Central memory CD8-positive, alpha-beta T cell (primary cell): ENCODE results near the gene FANK1.
"Not testable (repeated sequence)": the region's sequence is repeated elsewhere in the genome, so short reads cannot be mapped to it uniquely, and the experiment has no call there.

ENCODE experiments used
- ATAC-seq: fragments of 150-1000 bp; cut with Tn5 transposase; replicated peaks from 2 replicates; pipeline ENCODE4 v1.10.0; 2022; ENCODE audit warnings: mild to moderate bottlenecking, moderate FRiP score, moderate number of reproducible peaks; ENCODE audit not compliant: poor library complexity, severe bottlenecking; ENCODE audit errors: extremely low read depth
- DNase-seq, 2 donors: peaks; one replicate each; pipeline ENCODE4 v3.0.0; 2021; ENCODE audit warnings: low spot score in 2 of 2
- H3K27ac Mint-ChIP-seq: one replicate; pipeline ENCODE4 v1.8.0; 2022; ENCODE audit warnings: low read depth, mild to moderate bottlenecking, moderate library complexity, mixed read lengths
- H3K27me3 Mint-ChIP-seq: one replicate; pipeline ENCODE4 v1.8.0; 2022; ENCODE audit warnings: mixed read lengths
- H3K36me3 Mint-ChIP-seq: one replicate; pipeline ENCODE4 v1.8.0; 2022; ENCODE audit warnings: mild to moderate bottlenecking, moderate library complexity, mixed read lengths; ENCODE audit not compliant: insufficient read depth
- H3K4me1 Mint-ChIP-seq: one replicate; pipeline ENCODE4 v1.8.0; 2022; ENCODE audit warnings: mixed read lengths
- H3K4me3 Mint-ChIP-seq: one replicate; pipeline ENCODE4 v1.8.0; 2022; ENCODE audit warnings: mild to moderate bottlenecking, moderate library complexity, mixed read lengths
- H3K9me3 Mint-ChIP-seq: one replicate; pipeline ENCODE4 v1.8.0; 2022; ENCODE audit warnings: mixed read lengths

Gene FANK1

DNA sequence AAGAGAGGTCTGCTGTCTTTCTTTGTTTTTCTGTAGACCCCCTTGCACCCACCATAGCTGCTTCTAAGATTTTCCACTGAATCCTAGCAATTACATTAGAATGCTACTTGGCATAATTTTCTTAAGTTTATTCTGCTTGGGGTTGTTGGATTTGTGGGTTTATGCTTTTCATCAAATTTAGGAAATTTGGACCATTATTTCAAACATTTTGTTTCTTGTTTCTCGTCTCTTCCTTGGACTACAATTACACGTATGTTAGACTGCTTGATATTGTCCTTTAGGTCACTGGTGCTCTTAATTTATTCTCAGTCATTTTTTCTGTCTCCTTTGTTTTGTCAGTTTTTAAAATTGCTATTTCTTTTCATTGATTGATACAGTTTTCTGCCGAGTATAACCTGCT is 65.8 kb downstream of the FANK1 start:
- Mint-ChIP-seq H3K27ac (no peak overlapping the region), H3K9me3 (no peaks in the 10 kb centered on the region), H3K4me1 (no peaks in the 10 kb centered on the region), H3K36me3 (no peaks in the 10 kb centered on the region), H3K4me3 (no peak overlapping the region), H3K27me3 (no peaks in the 10 kb centered on the region)
- ATAC-seq (no peak), DNase-seq (no peak)

DNA sequence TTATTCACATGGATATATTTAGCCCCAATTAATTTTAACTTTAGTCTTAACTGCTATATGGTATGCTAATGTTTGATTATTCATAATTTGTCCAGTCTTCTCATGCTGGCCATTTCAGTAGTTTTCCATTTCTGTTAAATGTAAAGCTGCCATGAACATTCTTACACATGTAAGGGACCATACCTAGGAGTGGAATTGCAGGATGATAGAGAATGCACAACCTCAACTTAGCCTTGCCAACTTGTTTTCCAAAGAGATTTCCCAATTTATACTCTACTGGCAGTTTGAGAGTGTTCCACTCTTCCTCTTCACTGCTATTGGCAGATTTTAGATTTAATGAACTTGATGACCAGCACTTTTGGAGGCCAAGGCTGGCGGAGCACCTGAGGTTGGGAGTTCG is 68.2 kb downstream of the FANK1 start:
- Mint-ChIP-seq H3K27ac (no peak overlapping the region), H3K9me3 (no peaks in the 10 kb centered on the region), H3K4me1 (no peaks in the 10 kb centered on the region), H3K27me3 (no peaks in the 10 kb centered on the region), H3K4me3 (no peak overlapping the region), H3K36me3 (no peaks in the 10 kb centered on the region)
- DNase-seq, result no peak
- ATAC-seq, result no peak

DNA sequence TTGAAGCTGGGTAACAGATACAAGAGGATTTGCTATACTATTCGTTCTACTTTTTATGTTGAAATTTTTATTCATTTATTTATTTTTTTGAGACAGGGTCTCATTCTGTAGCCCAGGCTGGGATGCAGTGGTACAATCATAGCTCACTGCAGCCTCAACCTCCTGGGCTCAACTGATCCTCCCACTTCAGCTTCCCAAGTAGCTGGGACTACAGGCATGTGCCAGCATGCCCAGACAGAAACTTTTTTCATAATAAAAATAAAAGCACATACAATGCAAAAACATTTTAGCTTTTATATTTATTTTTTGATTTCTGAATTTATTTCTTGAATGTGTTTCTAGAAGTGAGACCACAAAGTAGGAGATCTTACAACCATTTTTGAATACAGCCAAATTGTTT is 71.2 kb downstream of the FANK1 start:
- no peak overlapping the region for H3K27ac Mint-ChIP-seq
- no peak overlapping the region for H3K4me3 Mint-ChIP-seq
- ATAC-seq (no peak), DNase-seq (no peak)
- H3K9me3 Mint-ChIP-seq, result no peaks in the 10 kb centered on the region
- no peaks in the 10 kb centered on the region for H3K27me3 Mint-ChIP-seq
- H3K4me1 Mint-ChIP-seq, result no peaks in the 10 kb centered on the region
- H3K36me3 Mint-ChIP-seq, result no peaks in the 10 kb centered on the region

DNA sequence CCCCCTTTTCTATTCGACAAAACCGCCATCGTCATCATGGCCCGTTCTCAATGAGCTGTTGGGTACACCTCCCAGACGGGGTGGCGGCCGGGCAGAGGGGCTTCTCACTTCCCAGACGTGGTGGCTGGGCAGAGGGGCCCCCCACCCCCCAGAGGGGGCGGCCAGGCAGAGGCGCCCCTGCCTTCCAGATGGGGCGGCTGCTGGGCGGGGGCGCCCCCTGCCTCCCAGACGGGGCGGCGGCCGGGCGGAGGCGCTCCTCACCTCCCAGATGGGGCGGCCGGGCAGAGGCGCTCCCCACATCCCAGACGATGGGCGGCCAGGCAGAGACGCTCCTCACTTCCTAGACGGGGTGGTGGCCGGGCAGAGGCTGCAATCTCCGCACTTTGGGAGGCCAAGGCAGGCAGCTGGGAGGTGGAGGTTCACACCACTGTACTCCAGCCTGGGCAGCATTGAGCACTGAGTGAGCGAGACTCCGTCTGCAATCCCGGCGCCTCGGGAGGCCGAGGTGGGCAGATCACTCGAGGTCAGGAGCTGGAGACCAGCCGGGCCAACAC is 73.8 kb downstream of the FANK1 start:
- H3K36me3 Mint-ChIP-seq, H3K4me1 Mint-ChIP-seq, ATAC-seq, H3K4me3 Mint-ChIP-seq, H3K27ac Mint-ChIP-seq, H3K27me3 Mint-ChIP-seq, H3K9me3 Mint-ChIP-seq, DNase-seq: not testable (repeated sequence)

DNA sequence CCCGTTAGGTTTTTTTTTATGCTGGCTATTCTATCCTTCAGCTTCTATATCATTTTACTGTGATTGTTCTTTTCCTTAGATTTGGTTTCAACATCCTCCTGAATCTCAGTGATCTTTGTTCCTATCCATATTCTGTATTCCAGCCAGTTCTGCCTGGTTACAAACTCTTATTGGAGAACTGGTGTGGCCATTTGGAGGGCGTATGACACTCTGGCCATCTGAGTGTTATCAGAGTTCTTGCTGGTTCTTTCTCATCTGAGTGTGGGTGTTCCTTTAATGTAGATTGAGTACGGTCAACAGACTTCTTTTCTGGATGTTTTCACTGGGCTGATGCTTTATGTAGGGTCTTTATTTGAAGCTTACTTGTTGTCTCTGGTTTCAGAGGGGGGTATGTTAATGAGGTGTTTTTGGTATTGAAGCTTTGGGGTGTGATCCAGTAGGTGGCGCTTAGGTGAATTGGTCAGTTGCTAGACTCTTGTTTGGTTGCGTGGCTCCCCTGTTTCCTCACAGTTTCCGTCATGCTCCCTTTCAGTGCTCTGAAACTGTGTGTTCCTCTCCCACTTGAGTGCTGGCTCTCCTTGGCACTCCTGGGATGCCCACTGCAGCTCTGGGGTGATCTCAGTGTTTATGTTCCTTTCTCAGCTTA is 80.7 kb downstream of the FANK1 start:
- DNase-seq (no peak), ATAC-seq (no peak)
- H3K4me3 Mint-ChIP-seq, result no peak overlapping the region
- H3K4me1 Mint-ChIP-seq, result no peaks in the 10 kb centered on the region
- peaks cover 16% of the 10 kb centered on the region for H3K27me3 Mint-ChIP-seq
- no peaks in the 10 kb centered on the region for H3K9me3 Mint-ChIP-seq
- H3K27ac Mint-ChIP-seq, result no peak overlapping the region
- H3K36me3 Mint-ChIP-seq, result no peaks in the 10 kb centered on the region

DNA sequence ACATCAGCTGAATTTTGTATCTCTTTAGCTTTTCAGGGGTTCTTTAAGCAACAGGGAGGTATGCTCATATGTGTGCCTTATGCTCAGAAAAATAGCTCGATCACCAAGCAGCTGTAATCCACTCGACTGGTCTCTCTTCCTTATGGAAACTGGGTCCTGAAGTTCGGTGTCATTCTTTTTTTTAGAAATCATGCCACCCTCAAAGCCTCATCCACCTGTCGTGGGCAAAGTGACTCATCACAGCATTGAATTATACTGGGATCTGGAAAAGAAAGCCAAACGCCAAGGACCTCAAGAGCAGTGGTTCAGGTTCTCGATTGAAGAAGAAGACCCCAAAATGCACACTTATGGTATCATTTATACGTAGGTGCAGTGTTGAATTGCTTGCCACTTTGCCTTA is 83.6 kb downstream of the FANK1 start:
- no peak for ATAC-seq
- Mint-ChIP-seq H3K27ac (no peak overlapping the region), H3K27me3 (peaks cover 25% of the 10 kb centered on the region), H3K36me3 (peaks cover 2% of the 10 kb centered on the region), H3K4me3 (no peak overlapping the region), H3K4me1 (no peaks in the 10 kb centered on the region), H3K9me3 (no peaks in the 10 kb centered on the region)
- no peak for DNase-seq

DNA sequence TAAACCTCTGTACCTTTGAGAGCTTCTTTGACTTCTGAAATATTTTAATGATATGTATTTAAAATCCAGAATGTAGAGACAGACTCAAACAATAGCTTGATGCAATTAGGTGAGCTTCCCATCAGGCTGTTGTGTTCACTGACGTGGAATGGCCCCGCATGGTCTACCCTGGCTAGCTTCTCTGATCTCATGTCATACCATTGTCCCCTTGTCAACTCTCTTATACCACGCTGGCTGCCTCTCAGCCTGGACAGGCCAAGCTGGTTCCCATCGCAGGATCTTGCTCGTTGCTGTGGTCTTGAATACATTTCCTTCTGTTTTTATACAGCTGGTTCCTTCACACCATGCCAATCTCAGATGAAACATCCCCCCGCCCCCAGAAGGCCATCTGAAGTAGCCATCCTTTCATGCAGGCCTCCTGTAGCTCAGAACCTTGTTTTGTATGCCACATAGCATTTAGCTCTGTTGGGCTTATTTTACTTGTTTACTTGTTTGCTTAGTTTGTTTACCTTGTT is 84.2 kb downstream of the FANK1 start:
- DNase-seq (no peak), ATAC-seq (no peak)
- Mint-ChIP-seq H3K27ac (no peak overlapping the region), H3K4me3 (no peak overlapping the region), H3K9me3 (no peaks in the 10 kb centered on the region), H3K27me3 (peaks cover 25% of the 10 kb centered on the region), H3K36me3 (peaks cover 2% of the 10 kb centered on the region), H3K4me1 (no peaks in the 10 kb centered on the region)

DNA sequence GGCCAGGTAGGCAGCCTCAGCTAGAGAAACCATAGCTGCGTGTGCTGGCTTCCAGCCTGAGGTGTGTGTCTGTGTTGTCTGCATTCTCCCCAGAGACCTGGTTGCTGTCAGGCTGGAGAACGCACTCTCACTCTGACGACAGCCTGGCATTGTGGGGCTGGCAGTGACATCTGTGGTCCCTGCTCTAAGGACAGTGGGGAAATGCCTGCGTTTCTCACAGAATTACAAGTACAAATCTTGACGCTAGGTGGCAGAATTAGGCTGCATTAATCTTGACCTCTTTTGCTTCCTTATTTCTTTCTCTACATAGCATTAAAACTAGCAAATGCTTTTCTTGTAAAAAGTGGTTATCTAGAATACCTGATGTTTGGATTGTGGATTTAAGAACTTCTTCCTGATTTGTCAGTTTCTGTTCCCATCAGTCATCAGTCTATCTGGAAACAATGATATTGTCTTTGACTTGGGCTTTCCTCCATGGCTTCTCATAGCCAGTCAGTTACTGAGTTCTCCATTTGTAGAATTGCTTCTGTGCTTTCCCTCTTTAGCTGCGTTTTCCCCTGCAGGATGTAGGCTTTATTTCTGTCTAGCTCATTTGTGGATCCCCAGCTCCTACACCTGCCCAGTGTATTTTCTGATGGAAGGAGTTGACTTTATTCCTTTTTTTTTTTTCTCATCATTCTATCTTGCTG is 86.0 kb downstream of the FANK1 start:
- no peak overlapping the region for H3K4me3 Mint-ChIP-seq
- H3K4me1 Mint-ChIP-seq, result no peaks in the 10 kb centered on the region
- H3K9me3 Mint-ChIP-seq, result no peaks in the 10 kb centered on the region
- no peak for ATAC-seq
- H3K36me3 Mint-ChIP-seq, result peaks cover 2% of the 10 kb centered on the region
- no peak for DNase-seq
- H3K27me3 Mint-ChIP-seq, result peaks cover 17% of the 10 kb centered on the region
- no peak overlapping the region for H3K27ac Mint-ChIP-seq

DNA sequence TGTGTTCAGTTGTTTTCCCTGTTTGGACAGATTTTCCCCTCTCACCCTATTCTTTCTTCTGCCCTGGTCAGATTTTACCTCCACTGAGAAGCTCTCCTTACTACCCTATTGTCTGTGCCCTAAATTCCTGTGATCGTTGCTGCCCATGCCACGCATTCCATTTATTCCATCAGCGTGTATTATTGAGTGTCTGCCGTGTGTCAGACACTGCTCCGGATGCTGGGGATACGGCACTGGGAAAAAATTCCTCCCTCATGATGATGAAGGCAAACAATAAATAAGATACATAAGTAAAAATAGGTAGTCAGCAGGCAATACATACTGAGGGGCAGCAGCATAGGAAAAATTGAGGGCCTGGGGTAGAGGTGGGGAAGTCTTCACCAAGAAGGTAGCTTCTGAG is 86.8 kb downstream of the FANK1 start:
- no peak for ATAC-seq
- no peaks in the 10 kb centered on the region for H3K9me3 Mint-ChIP-seq

DNA sequence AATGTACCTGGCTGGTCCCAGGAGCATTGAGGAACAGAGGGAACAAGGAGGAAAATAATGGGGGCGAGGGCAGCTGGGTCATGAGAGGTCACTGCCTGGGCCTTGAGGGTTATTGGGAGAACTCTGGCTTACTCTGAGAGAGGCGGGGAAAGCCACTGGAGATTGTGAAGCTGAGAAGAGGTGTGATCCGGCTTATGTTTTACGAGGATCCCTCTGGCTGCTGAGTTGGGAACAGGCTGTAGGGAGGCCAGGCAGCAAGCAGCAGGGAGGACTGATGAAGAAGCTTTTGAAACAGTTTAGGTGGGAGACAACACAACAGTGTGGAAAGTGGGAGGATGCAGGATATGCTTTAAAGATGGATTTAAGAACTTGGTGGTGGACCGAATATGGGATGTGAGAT is 87.3 kb downstream of the FANK1 start:
- Mint-ChIP-seq H3K36me3 (peaks cover 2% of the 10 kb centered on the region), H3K27ac (no peak overlapping the region), H3K9me3 (no peaks in the 10 kb centered on the region), H3K4me1 (no peaks in the 10 kb centered on the region), H3K27me3 (peaks cover 9% of the 10 kb centered on the region), H3K4me3 (no peak overlapping the region)
- ATAC-seq (no peak), DNase-seq (no peak)

More for the DNA sequence above, 86.8 kb downstream of the FANK1 start:
- DNase-seq, result no peak
- Mint-ChIP-seq H3K36me3 (peaks cover 2% of the 10 kb centered on the region), H3K27me3 (peaks cover 10% of the 10 kb centered on the region), H3K4me3 (no peak overlapping the region), H3K4me1 (no peaks in the 10 kb centered on the region), H3K27ac (no peak overlapping the region)

DNA sequence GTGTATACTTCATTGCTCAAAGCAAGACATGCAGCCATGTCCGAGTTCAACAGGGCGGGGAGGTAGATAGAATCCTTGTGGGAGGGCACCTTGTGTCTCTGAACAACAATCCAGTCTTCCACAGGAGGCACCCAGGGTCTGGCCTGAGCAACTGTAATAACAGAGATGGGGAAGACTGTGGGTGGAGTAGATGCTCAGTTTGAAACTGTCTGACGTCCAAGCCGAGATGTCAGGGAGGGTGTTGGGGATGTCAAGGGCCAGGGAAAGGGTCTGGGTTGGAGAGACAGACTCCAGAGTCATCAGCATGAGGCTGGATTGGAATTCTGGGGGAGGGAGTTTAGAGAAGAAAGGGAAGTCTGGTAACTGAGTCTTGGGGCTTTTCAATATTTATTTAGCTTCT is 88.0 kb downstream of the FANK1 start:
- no peaks in the 10 kb centered on the region for H3K9me3 Mint-ChIP-seq
- H3K4me1 Mint-ChIP-seq, result no peaks in the 10 kb centered on the region
- H3K4me3 Mint-ChIP-seq, result no peak overlapping the region
- peaks cover 2% of the 10 kb centered on the region for H3K36me3 Mint-ChIP-seq
- H3K27ac Mint-ChIP-seq, result no peak overlapping the region
- no peak for ATAC-seq
- peaks cover 9% of the 10 kb centered on the region for H3K27me3 Mint-ChIP-seq
- DNase-seq, result no peak

DNA sequence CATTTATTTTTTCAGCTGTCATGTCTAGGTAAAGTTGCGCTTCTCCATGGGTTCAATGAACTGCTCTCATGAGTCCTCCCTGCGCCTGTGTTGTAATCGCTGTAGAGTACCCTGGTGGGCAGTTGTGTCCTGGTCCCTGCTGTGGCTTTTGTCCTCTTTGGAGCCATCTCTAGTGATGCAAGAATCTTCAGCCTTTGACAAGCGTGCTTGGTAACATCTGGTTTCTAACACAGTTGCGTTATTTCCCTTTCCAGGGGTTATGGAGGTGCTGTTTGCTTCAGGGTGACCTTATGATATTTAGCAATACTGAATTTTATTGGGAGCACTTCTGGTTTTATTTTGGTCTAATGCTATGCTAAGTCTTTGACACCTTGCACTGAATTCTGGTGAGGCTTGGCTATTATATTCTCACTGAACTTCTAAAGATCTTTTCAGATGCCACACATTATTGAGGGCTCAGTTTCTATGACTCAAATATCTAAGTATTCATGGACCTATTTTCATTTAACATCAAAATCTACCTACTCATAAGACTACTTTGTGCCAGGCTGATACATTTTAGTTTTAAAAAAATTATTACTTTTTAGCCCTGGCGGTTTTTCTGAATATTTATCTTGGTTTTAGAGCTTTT is 88.6 kb downstream of the FANK1 start:
- Mint-ChIP-seq H3K27me3 (peaks cover 9% of the 10 kb centered on the region), H3K27ac (no peak overlapping the region), H3K4me3 (no peak overlapping the region), H3K9me3 (no peaks in the 10 kb centered on the region), H3K4me1 (no peaks in the 10 kb centered on the region), H3K36me3 (peaks cover 2% of the 10 kb centered on the region)
- ATAC-seq, result no peak
- DNase-seq, result no peak
